CD14-positive monocyte (primary cell): ENCODE measurements around the gene ANO6. TPM values are rescaled to one million over a fixed set of nuclear protein-coding genes. Genes with fewer than 3 reads are reported as not detected.

ENCODE experiments used
- DNase-seq, 3 donors: peaks; one replicate each; pipeline ENCODE4 v3.0.0-alpha.2; 2011 to 2022
- H2AFZ ChIP-seq: 2 replicates; pipeline ENCODE4 v1.6.0; 2012; ENCODE audit warnings: mild to moderate bottlenecking, low read depth, low read length, inconsistent platforms; ENCODE audit not compliant: insufficient read depth, poor library complexity, severe bottlenecking
- H3K27ac ChIP-seq, 2 donors: 1 replicate in 1 of 2; 2 replicates in 1 of 2; pipeline ENCODE4 v1.5.1; 2012 to 2013; ENCODE audit warnings: low read length in 2 of 2, control low read depth in 1 of 2, inconsistent platforms in 1 of 2, low read depth in 1 of 2, mild to moderate bottlenecking in 1 of 2
- H3K27me3 ChIP-seq, 2 donors: one replicate each; pipeline versions ENCODE4 v1.6.0 to v1.6.1; 2011 to 2013; ENCODE audit warnings: low read length in 2 of 2; ENCODE audit not compliant: control insufficient read depth in 2 of 2, insufficient read depth in 2 of 2
- H3K36me3 ChIP-seq, 2 donors: replicated peaks in 1 of 2; 1 replicate in 1 of 2; 2 replicates in 1 of 2; pipeline versions ENCODE4 v1.5.1 to v1.6.1; 2012 to 2013; ENCODE audit warnings: low read length in 2 of 2, control low read depth in 1 of 2, inconsistent platforms in 1 of 2, mild to moderate bottlenecking in 1 of 2; ENCODE audit not compliant: insufficient read depth in 2 of 2, control insufficient read depth in 1 of 2
- H3K4me1 ChIP-seq, 2 donors: 1 replicate in 1 of 2; 2 replicates in 1 of 2; pipeline versions ENCODE4 v1.5.1 to v1.6.1; 2012 to 2013; ENCODE audit warnings: low read length in 2 of 2, control low read depth in 1 of 2, inconsistent platforms in 1 of 2, mild to moderate bottlenecking in 1 of 2, moderate library complexity in 1 of 2; ENCODE audit not compliant: insufficient read depth in 2 of 2, control insufficient read depth in 1 of 2
- H3K4me2 ChIP-seq: replicated peaks from 2 replicates; pipeline ENCODE3; 2012; ENCODE audit warnings: low read length, moderate library complexity, mild to moderate bottlenecking; ENCODE audit not compliant: poor library complexity, severe bottlenecking; ENCODE audit errors: extremely low read depth
- H3K4me3 ChIP-seq, 3 experiments: fragments of 200-600 bp in 1 of 3; sonication (generic) in 1 of 3; replicated peaks in 1 of 3; 1 replicate in 2 of 3; 2 replicates in 1 of 3; pipeline ENCODE4 v1.5.1; 2011 to 2013; ENCODE audit warnings: low read length in 3 of 3, mild to moderate bottlenecking in 3 of 3, control low read depth in 2 of 3, low read depth in 2 of 3, inconsistent platforms in 1 of 3, moderate library complexity in 1 of 3
- H3K79me2 ChIP-seq: 2 replicates; pipeline ENCODE4 v1.6.0; 2012; ENCODE audit warnings: mild to moderate bottlenecking, control low read depth, inconsistent platforms, low read length, moderate library complexity; ENCODE audit not compliant: insufficient read depth
- H3K9ac ChIP-seq: 2 replicates; pipeline ENCODE4 v1.6.0; 2017; ENCODE audit warnings: low read length, mild to moderate bottlenecking; ENCODE audit not compliant: insufficient read depth, poor library complexity, severe bottlenecking
- H3K9me3 ChIP-seq, 2 donors: replicated peaks in 1 of 2; 1 replicate in 1 of 2; 2 replicates in 1 of 2; pipeline versions ENCODE4 v1.5.1 to v1.6.1; 2012 to 2013; ENCODE audit warnings: low read length in 2 of 2, control low read depth in 1 of 2; ENCODE audit not compliant: control insufficient read depth in 1 of 2, insufficient read depth in 1 of 2
- H4K20me1 ChIP-seq: 2 replicates; pipeline ENCODE4 v1.6.0; 2012; ENCODE audit warnings: mild to moderate bottlenecking, low read length, control low read depth, moderate library complexity; ENCODE audit not compliant: insufficient read depth
- H3K27ac Mint-ChIP-seq, 7 donors: one replicate each; pipeline ENCODE4 v1.8.0; 2020; ENCODE audit warnings: mild to moderate bottlenecking in 7 of 7, mixed read lengths in 7 of 7, moderate library complexity in 6 of 7, inconsistent platforms in 2 of 7
- H3K27me3 Mint-ChIP-seq, 3 donors: one replicate each; pipeline ENCODE4 v1.8.0; 2021 to 2022; ENCODE audit warnings: low read depth in 3 of 3, mild to moderate bottlenecking in 3 of 3, mixed read lengths in 3 of 3, moderate library complexity in 3 of 3, inconsistent platforms in 1 of 3
- H3K36me3 Mint-ChIP-seq, 2 donors: one replicate each; pipeline ENCODE4 v1.8.0; 2020; ENCODE audit warnings: mixed read lengths in 2 of 2, inconsistent platforms in 1 of 2, mild to moderate bottlenecking in 1 of 2
- H3K4me1 Mint-ChIP-seq: one replicate; pipeline ENCODE4 v1.8.0; 2020; ENCODE audit warnings: mild to moderate bottlenecking, mixed read lengths
- H3K4me3 Mint-ChIP-seq, 2 donors: one replicate each; pipeline ENCODE4 v1.8.0; 2020; ENCODE audit warnings: mild to moderate bottlenecking in 2 of 2, mixed read lengths in 2 of 2, moderate library complexity in 1 of 2
- H3K9me3 Mint-ChIP-seq, 7 donors: one replicate each; pipeline ENCODE4 v1.8.0; 2020 to 2022; ENCODE audit warnings: mixed read lengths in 7 of 7, mild to moderate bottlenecking in 6 of 7, moderate library complexity in 6 of 7, inconsistent platforms in 2 of 7
- CTCF ChIP-seq: fragments of 200-600 bp; IDR thresholded peaks from one replicate; pipeline ENCODE4 v1.8.0; 2022; ENCODE audit warnings: antibody characterized with exemption, mild to moderate bottlenecking
- WGBS: methylation state at CpG from one replicate; pipeline ENCODE4 v1.1.5; 2013; ENCODE audit warnings: missing lambda C conversion rate; ENCODE audit not compliant: insufficient coverage; 5-methylcytosine and 5-hydroxymethylcytosine counted together
- intact Hi-C, 2 donors: fragments of 100-400 bp; cut with micrococcal nuclease; formaldehyde crosslinking; loops; one replicate each; pipeline versions ENCODE4 v1.15.0 to v1.15.1; 2023
- polyA plus RNA-seq, 3 donors: library from polyadenylated mRNA; depleted of rRNA in 1 of 3; unstranded in 2 of 3; stranded (reverse) in 1 of 3; fragments of 300-500 nt in 2 of 3; fragments of >200 nt in 1 of 3; fragmentation: Illumina TruSeq in 2 of 3; gene quantifications; 1 replicate in 2 of 3; 2 replicates in 1 of 3; pipeline ENCODE4 v1.2.3, GENCODE V29; 2012 to 2021

Gene ANO6
- polyA plus RNA-seq, 3 donors, result 20.2 to 48.7 (median 34.1) TPM

- Mint-ChIP-seq H3K27ac (no peak overlapping the region), H3K4me3 (no peak overlapping the region), H3K27me3 (peaks cover 0 to 2% (median 0%) of the 10 kb centered on the region in 3 donors), H3K9me3 (no peaks in the 10 kb centered on the region), H3K4me1 (peaks cover 20% of the 10 kb centered on the region), H3K36me3 (peaks cover 12 to 16% of the 10 kb centered on the region in 2 donors)
- H3K4me1 ChIP-seq, result peaks cover 5 to 6% of the 10 kb centered on the region in 2 donors
- intact Hi-C loops, result no loop called here
- H3K36me3 ChIP-seq, result peaks cover 4% of the 10 kb centered on the region in 2 donors
- no peak overlapping the region for H2AFZ ChIP-seq
- H3K4me2 ChIP-seq, result no peak overlapping the region
- no peak overlapping the region for H3K9ac ChIP-seq
- peaks cover 93% of the 10 kb centered on the region for H3K79me2 ChIP-seq
- H3K27ac ChIP-seq, result no peak overlapping the region
- WGBS, result 100% methylated on average over 1 of the region's 3 CpGs
- TF ChIP-seq CTCF, result no peak
- peaks cover 95% of the 10 kb centered on the region for H4K20me1 ChIP-seq
- H3K4me3 ChIP-seq, result no peak overlapping the region
- no peaks in the 10 kb centered on the region for H3K9me3 ChIP-seq
- H3K27me3 ChIP-seq, result no peaks in the 10 kb centered on the region
- DNase-seq, result no peak
Observed at GRCh38 chr12:45263587-45263986, 47.7 kb downstream of the ANO6 start.

GRCh38 chr12:45268672-45269411, 52.9 kb downstream of the ANO6 start:
- H3K4me3 ChIP-seq, result no peak overlapping the region
- no peak overlapping the region for H3K27ac ChIP-seq
- TF ChIP-seq CTCF, result peak; percentile 22
- Mint-ChIP-seq H3K27ac (peak overlapping the region in 4 of 7 donors; percentile 16 to 59 (median 42)), H3K9me3 (no peaks in the 10 kb centered on the region), H3K27me3 (peaks cover 0 to 2% (median 0%) of the 10 kb centered on the region in 3 donors), H3K36me3 (peaks cover 16 to 19% of the 10 kb centered on the region in 2 donors), H3K4me1 (peaks cover 15% of the 10 kb centered on the region), H3K4me3 (no peak overlapping the region)
- peaks cover 69% of the 10 kb centered on the region for H3K79me2 ChIP-seq
- no peak for DNase-seq
- peaks cover 0 to 5% of the 10 kb centered on the region in 2 donors for H3K4me1 ChIP-seq
- no peak overlapping the region for H2AFZ ChIP-seq
- H3K4me2 ChIP-seq, result no peak overlapping the region
- H3K27me3 ChIP-seq, result no peaks in the 10 kb centered on the region
- 12% methylated on average over 3 of the region's 5 CpGs for WGBS
- H3K36me3 ChIP-seq, result peaks cover 2 to 9% of the 10 kb centered on the region in 2 donors
- H3K9me3 ChIP-seq, result no peaks in the 10 kb centered on the region
- peaks cover 93% of the 10 kb centered on the region for H4K20me1 ChIP-seq
- intact Hi-C loops, result no loop called here
- H3K9ac ChIP-seq, result no peak overlapping the region
